HCT116 (cell line): Measurements from ENCODE around the gene BRD9. TPM values are rescaled to one million over a fixed set of nuclear protein-coding genes. Genes with fewer than 3 reads are reported as not detected.

Experiments used
- ATAC-seq: fragments of 200-7000 bp; cut with Tn5 transposase; 2 replicates; pipeline ENCODE4 v1.9.1; 2020; ENCODE audit warnings: mild to moderate bottlenecking, moderate library complexity
- BruUV-seq: library from RNA; stranded (reverse); fragments of 400-500 nt; replicated peaks from 2 replicates; lab custom pipeline; 2021; lab: Mats Ljungman, UMichigan
- CTCF ChIA-PET: fragments of 300-600 bp; sonication (Branson Sonifier 250); formaldehyde crosslinking; loops from one replicate; lab custom pipeline; 2021; ENCODE audit warnings: antibody characterized with exemption; lab: Charles Lee
- POLR2A ChIA-PET: fragments of 300-600, 350-600 bp; sonication (Branson Sonifier 250); formaldehyde crosslinking; loops from one replicate; lab custom pipeline; 2021; ENCODE audit warnings: antibody characterized with exemption; lab: Charles Lee
- RAD21 ChIA-PET, 2 experiments: fragments of 300-600 bp; sonication (Branson Sonifier 250); formaldehyde crosslinking; loops; one replicate each; lab custom pipeline; 2023; ENCODE audit warnings: low total read pairs in 2 of 2; ENCODE audit not compliant: uncharacterized antibody in 2 of 2, unreplicated experiment in 2 of 2, low non-redundant PET in 1 of 2; lab: Charles Lee
- DNase-seq: peaks from one replicate; pipeline ENCODE4 v3.0.0-alpha.2; 2010; ENCODE audit warnings: low read depth, low spot score
- H2AFZ ChIP-seq: fragments of 200-600 bp; shearing (Covaris generic), sonication (generic); 2 replicates; pipeline ENCODE4 v1.6.1; 2017; ENCODE audit warnings: low read depth, mixed run types, mixed read lengths, antibody characterized with exemption, low read length; ENCODE audit not compliant: poor library complexity, severe bottlenecking
- H3K27ac ChIP-seq: 2 replicates; pipeline ENCODE4 v1.5.1; 2012; ENCODE audit warnings: low read depth, low read length
- H3K27me3 ChIP-seq: fragments of 200-600 bp; sonication (generic); 2 replicates; pipeline ENCODE4 v1.6.1; 2016; ENCODE audit warnings: mixed run types, low read length, mixed read lengths; ENCODE audit not compliant: insufficient read depth
- H3K36me3 ChIP-seq, 2 experiments: fragments of 200-500 bp in 1 of 2; fragments of 200-600 bp in 1 of 2; sonication (Bioruptor generic) in 1 of 2; sonication (generic) in 1 of 2; 2 replicates each; pipeline versions ENCODE4 v1.5.1 to v1.6.1; 2014 to 2016; ENCODE audit warnings: low read length in 2 of 2, inconsistent platforms in 1 of 2, mixed read lengths in 1 of 2, mixed run types in 1 of 2; ENCODE audit not compliant: insufficient read depth in 2 of 2, control insufficient read depth in 1 of 2
- H3K4me1 ChIP-seq, 2 experiments: fragments of 200-600 bp in 1 of 2; sonication (generic) in 1 of 2; 2 replicates each; pipeline versions ENCODE4 v1.5.1 to v1.6.1; 2012 to 2017; ENCODE audit warnings: low read length in 2 of 2, inconsistent platforms in 1 of 2, mild to moderate bottlenecking in 1 of 2, mixed read lengths in 1 of 2, mixed run types in 1 of 2, moderate library complexity in 1 of 2; ENCODE audit not compliant: insufficient read depth in 2 of 2, control insufficient read depth in 1 of 2
- H3K4me2 ChIP-seq: fragments of 200-600 bp; sonication (generic); 2 replicates; pipeline ENCODE4 v1.6.1; 2017; ENCODE audit warnings: mixed run types, low read length, mixed read lengths
- H3K4me3 ChIP-seq, 2 experiments: fragments of 200-600 bp in 1 of 2; sonication (generic) in 1 of 2; replicated peaks in 1 of 2; 2 replicates each; pipeline ENCODE4 v1.5.1; 2011 to 2016; ENCODE audit warnings: low read length in 2 of 2, control low read depth in 1 of 2, low read depth in 1 of 2, mild to moderate bottlenecking in 1 of 2, mixed read lengths in 1 of 2, mixed run types in 1 of 2
- H3K79me2 ChIP-seq: fragments of 200-600 bp; sonication (generic); 2 replicates; pipeline ENCODE4 v1.6.1; 2017; ENCODE audit warnings: mild to moderate bottlenecking, mixed run types, low read length, moderate library complexity, mixed read lengths; ENCODE audit not compliant: insufficient read depth
- H3K9ac ChIP-seq: fragments of 200-600 bp; sonication (generic); 2 replicates; pipeline ENCODE4 v1.6.1; 2016; ENCODE audit warnings: low read length, mixed read lengths
- H3K9me2 ChIP-seq: fragments of 200-600 bp; sonication (generic), shearing (Covaris generic); 2 replicates; pipeline ENCODE4 v1.6.1; 2017; ENCODE audit warnings: mixed run types, mild to moderate bottlenecking, moderate library complexity; ENCODE audit not compliant: insufficient read depth
- H3K9me3 ChIP-seq, 2 experiments: fragments of 200-500 bp in 1 of 2; fragments of 200-600 bp in 1 of 2; sonication (Bioruptor generic) in 1 of 2; sonication (generic) in 1 of 2; 2 replicates each; pipeline ENCODE4 v1.6.1; 2014 to 2017; ENCODE audit warnings: low read length in 2 of 2, mixed read lengths in 2 of 2, inconsistent platforms in 1 of 2, low read depth in 1 of 2, mild to moderate bottlenecking in 1 of 2, mixed run types in 1 of 2, moderate library complexity in 1 of 2; ENCODE audit not compliant: control insufficient read depth in 1 of 2, insufficient read depth in 1 of 2
- H4K20me1 ChIP-seq: fragments of 200-600 bp; sonication (generic), shearing (Covaris generic); 2 replicates; pipeline ENCODE4 v1.6.1; 2017; ENCODE audit warnings: mixed run types, mild to moderate bottlenecking, moderate library complexity; ENCODE audit not compliant: insufficient read depth
- EZH2phosphoT487 ChIP-seq: fragments of 200-600 bp; IDR thresholded peaks from 2 replicates; pipeline ENCODE4 v1.6.1; 2018; ENCODE audit warnings: antibody characterized with exemption, borderline replicate concordance
- FOSL1 ChIP-seq: IDR thresholded peaks from 2 replicates; pipeline ENCODE4 v1.6.1; 2012; ENCODE audit warnings: low read depth
- JUND ChIP-seq: IDR thresholded peaks from 2 replicates; pipeline ENCODE4 v1.6.1; 2012
- POLR2AphosphoS5 ChIP-seq: IDR thresholded peaks from 2 replicates; pipeline ENCODE4 v1.6.1; 2011; ENCODE audit warnings: mild to moderate bottlenecking, low read depth, low read length, moderate library complexity
- RAD21 ChIP-seq: IDR thresholded peaks from 2 replicates; pipeline ENCODE4 v1.6.1; 2012; ENCODE audit warnings: low read depth, mild to moderate bottlenecking
- YY1 ChIP-seq: IDR thresholded peaks from 2 replicates; pipeline ENCODE4 v1.6.1; 2011; ENCODE audit warnings: low read length, low read depth, moderate library complexity, mild to moderate bottlenecking; ENCODE audit not compliant: insufficient replicate concordance; ENCODE audit errors: extremely low read depth
- intact Hi-C: fragments of 100-400 bp; cut with micrococcal nuclease; formaldehyde crosslinking; loops from 2 replicates; pipeline ENCODE4 v1.10.0; 2022
- total RNA-seq: library from RNA; stranded (reverse); gene quantifications from one replicate; pipeline ENCODE4 v1.2.1, GENCODE V29; 2021; ENCODE audit not compliant: unreplicated experiment
- TF ChIP-seq, protein P1 (sequence below): IDR thresholded peaks from 2 replicates; pipeline ENCODE4 v1.6.1; 2012; ENCODE audit warnings: low read depth
- TF ChIP-seq, protein P2 (sequence below): IDR thresholded peaks from 2 replicates; pipeline ENCODE4 v1.6.1; 2011; ENCODE audit warnings: mild to moderate bottlenecking, low read length, moderate library complexity; ENCODE audit not compliant: insufficient replicate concordance; ENCODE audit errors: extremely low read depth

BRD9 gene
- total RNA-seq, 1 experiment from 2014 or later = 54.6 TPM

DNA sequence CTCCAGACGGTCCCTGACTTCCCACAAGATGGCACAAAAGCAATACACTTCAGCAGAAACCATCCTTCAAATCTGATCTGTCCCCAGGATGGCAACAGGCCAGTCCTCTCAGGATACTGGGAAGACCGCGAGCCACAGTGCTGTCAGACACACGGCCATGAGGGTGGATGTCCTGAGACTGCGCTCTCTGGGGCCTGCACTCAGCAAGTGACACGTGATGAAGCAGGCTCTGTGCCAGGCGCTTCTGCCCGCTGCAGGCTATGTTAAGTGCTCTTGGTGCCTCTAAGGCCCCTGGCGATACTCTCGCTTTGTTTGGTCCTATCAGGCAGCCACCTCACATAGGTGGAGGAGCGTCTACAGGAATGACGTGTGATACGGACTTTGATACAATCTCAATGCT is 7.1 kb downstream of the BRD9 start:
- no peak for TF ChIP-seq RAD21
- TF ChIP-seq, protein P1, sequence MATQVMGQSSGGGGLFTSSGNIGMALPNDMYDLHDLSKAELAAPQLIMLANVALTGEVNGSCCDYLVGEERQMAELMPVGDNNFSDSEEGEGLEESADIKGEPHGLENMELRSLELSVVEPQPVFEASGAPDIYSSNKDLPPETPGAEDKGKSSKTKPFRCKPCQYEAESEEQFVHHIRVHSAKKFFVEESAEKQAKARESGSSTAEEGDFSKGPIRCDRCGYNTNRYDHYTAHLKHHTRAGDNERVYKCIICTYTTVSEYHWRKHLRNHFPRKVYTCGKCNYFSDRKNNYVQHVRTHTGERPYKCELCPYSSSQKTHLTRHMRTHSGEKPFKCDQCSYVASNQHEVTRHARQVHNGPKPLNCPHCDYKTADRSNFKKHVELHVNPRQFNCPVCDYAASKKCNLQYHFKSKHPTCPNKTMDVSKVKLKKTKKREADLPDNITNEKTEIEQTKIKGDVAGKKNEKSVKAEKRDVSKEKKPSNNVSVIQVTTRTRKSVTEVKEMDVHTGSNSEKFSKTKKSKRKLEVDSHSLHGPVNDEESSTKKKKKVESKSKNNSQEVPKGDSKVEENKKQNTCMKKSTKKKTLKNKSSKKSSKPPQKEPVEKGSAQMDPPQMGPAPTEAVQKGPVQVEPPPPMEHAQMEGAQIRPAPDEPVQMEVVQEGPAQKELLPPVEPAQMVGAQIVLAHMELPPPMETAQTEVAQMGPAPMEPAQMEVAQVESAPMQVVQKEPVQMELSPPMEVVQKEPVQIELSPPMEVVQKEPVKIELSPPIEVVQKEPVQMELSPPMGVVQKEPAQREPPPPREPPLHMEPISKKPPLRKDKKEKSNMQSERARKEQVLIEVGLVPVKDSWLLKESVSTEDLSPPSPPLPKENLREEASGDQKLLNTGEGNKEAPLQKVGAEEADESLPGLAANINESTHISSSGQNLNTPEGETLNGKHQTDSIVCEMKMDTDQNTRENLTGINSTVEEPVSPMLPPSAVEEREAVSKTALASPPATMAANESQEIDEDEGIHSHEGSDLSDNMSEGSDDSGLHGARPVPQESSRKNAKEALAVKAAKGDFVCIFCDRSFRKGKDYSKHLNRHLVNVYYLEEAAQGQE = no peak
- no peak for TF ChIP-seq FOSL1
- Histone ChIP-seq H3K79me2 (peaks cover 100% of the 10 kb centered on the region), H3K27ac (no peak overlapping the region), H3K4me1 (peaks cover 4% of the 10 kb centered on the region in 2 experiments; a peak in 3 of 4 replicates), H4K20me1 (no peaks in the 10 kb centered on the region; the same call in 1 of the 2 replicates), H2AFZ (no peak overlapping the region), H3K4me3 (no peak overlapping the region), H3K9ac (no peak overlapping the region), H3K4me2 (no peak overlapping the region), H3K9me2 (no peaks in the 10 kb centered on the region), H3K27me3 (no peaks in the 10 kb centered on the region), H3K9me3 (no peaks in the 10 kb centered on the region), H3K36me3 (peaks cover 73 to 96% of the 10 kb centered on the region in 2 experiments)
- intact Hi-C loops = no loop called here
- POLR2A ChIA-PET = no interaction called here
- no peak for DNase-seq
- BruUV-seq = no TSS peak
- ATAC-seq = no peak
- RAD21 ChIA-PET = no interaction called here
- CTCF ChIA-PET = no interaction called here

DNA sequence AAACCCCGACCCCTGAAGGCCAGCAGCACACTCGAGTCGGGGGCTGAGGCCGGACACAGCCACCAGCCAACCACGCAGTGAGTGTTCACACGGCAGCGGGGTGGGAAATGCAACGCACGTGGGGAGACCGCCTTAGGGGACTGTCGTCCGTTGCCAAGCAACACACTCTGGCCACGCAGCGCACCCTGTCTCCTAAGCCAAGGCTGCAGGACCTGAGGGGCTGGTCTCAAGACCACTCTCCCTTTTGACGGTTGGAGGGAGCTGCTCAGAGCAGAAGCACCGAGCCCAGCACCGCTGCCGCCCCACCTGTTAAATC is 7.5 kb downstream of the BRD9 start:
- ATAC-seq = no peak
- Histone ChIP-seq H3K27me3 (no peaks in the 10 kb centered on the region), H3K9ac (no peak overlapping the region), H4K20me1 (no peaks in the 10 kb centered on the region; the same call in 1 of the 2 replicates), H3K9me3 (no peaks in the 10 kb centered on the region), H3K4me3 (no peak overlapping the region), H3K79me2 (peaks cover 95% of the 10 kb centered on the region), H3K9me2 (no peaks in the 10 kb centered on the region), H2AFZ (no peak overlapping the region), H3K4me2 (no peak overlapping the region), H3K27ac (no peak overlapping the region), H3K36me3 (peaks cover 69 to 91% of the 10 kb centered on the region in 2 experiments), H3K4me1 (no peaks in the 10 kb centered on the region)
- ChIA-PET POLR2A (no interaction called here), RAD21 (no interaction called here), CTCF (no interaction called here)
- DNase-seq = no peak
- no TSS peak for BruUV-seq
- no peak for TF ChIP-seq JUND
- TF ChIP-seq YY1 = no peak
- no peak for TF ChIP-seq EZH2phosphoT487
- TF ChIP-seq POLR2AphosphoS5 = no peak
- TF ChIP-seq, protein P2, sequence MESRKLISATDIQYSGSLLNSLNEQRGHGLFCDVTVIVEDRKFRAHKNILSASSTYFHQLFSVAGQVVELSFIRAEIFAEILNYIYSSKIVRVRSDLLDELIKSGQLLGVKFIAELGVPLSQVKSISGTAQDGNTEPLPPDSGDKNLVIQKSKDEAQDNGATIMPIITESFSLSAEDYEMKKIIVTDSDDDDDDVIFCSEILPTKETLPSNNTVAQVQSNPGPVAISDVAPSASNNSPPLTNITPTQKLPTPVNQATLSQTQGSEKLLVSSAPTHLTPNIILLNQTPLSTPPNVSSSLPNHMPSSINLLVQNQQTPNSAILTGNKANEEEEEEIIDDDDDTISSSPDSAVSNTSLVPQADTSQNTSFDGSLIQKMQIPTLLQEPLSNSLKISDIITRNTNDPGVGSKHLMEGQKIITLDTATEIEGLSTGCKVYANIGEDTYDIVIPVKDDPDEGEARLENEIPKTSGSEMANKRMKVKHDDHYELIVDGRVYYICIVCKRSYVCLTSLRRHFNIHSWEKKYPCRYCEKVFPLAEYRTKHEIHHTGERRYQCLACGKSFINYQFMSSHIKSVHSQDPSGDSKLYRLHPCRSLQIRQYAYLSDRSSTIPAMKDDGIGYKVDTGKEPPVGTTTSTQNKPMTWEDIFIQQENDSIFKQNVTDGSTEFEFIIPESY = no peak
- no peak for TF ChIP-seq RAD21
- intact Hi-C loops = no loop called here
